ENCODE data around the gene HHIPL1.

The HHIPL1 gene

DNA sequence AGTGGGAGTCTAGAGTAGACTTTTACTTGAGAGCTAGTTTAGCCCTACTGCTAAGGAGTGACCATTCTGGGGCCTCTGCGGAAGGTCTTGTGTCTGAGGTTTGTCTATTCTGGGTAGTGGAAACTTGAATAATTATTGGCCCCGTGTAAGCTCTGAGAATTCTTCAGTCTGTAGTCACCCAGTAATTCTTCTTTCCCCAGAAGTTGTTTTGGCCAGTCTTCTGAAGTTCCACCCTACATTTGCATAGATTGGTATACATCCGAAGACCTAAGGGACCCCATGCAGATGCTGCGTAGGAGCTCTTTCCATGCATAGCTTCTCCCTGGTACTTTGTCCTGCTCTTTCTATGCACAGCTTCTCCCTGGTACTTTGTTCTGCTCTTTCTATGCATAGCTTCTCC, 52.0 kb downstream of the HHIPL1 start:
- DNase-seq (ENCODE audit: low read depth) = no peak
- no peak overlapping the region for H3K4me3 ChIP-seq (ENCODE audit: low read depth, low read length)
- TF ChIP-seq, protein P1, sequence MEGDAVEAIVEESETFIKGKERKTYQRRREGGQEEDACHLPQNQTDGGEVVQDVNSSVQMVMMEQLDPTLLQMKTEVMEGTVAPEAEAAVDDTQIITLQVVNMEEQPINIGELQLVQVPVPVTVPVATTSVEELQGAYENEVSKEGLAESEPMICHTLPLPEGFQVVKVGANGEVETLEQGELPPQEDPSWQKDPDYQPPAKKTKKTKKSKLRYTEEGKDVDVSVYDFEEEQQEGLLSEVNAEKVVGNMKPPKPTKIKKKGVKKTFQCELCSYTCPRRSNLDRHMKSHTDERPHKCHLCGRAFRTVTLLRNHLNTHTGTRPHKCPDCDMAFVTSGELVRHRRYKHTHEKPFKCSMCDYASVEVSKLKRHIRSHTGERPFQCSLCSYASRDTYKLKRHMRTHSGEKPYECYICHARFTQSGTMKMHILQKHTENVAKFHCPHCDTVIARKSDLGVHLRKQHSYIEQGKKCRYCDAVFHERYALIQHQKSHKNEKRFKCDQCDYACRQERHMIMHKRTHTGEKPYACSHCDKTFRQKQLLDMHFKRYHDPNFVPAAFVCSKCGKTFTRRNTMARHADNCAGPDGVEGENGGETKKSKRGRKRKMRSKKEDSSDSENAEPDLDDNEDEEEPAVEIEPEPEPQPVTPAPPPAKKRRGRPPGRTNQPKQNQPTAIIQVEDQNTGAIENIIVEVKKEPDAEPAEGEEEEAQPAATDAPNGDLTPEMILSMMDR (IDR thresholded peaks at IDR 0.05; ENCODE audit: insufficient read depth, low read depth, low read length, missing control alignments) = no peak

DNA sequence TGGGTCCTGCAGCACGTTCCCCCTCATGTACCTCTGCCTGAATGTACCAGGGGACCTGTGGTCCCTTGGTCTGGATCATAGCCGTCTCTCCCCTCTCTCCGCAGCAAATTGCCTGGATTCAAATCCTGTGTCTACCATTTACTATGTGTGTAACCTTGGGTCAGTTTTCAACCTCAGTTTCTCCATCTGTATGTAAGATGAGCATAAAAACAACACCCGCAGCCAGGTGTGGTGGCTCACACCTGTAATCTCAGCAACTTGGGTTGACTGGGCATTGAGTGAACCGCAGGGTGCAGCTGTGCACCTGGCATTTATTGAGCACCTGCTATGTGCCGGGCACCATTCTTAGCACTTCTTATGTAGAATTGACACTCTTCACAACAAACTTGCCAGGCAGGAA, 53.3 kb downstream of the HHIPL1 start:
- TF ChIP-seq, protein P1 (IDR thresholded peaks at IDR 0.05; ENCODE audit: insufficient read depth, low read depth, low read length, missing control alignments) = no peak
- no peak for DNase-seq (ENCODE audit: low read depth)
- H3K4me3 ChIP-seq (ENCODE audit: low read depth, low read length) = no peak overlapping the region

DNA sequence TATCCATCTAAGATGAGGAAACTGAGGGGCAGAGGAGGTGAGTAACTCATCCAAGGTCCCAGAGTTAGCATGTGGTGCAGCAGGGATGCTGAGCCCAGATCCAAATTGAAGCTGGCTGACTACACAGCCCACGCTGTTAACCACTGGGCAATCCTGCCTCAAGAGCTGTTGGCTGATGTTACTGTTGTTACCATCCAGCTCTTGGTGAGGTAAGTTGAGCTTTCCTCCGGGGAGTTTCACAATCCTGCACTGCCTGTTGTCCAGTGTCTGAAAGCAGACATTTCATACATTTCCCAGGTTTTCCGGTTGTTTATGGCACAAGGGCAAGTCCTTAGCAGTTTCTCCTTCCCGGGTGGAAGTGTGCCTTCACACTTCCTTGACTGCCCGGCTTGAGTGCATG, 53.7 kb downstream of the HHIPL1 start:
- TF ChIP-seq, protein P1 (IDR thresholded peaks at IDR 0.05; ENCODE audit: insufficient read depth, low read depth, low read length, missing control alignments) = no peak
- DNase-seq (ENCODE audit: low read depth) = no peak

DNA sequence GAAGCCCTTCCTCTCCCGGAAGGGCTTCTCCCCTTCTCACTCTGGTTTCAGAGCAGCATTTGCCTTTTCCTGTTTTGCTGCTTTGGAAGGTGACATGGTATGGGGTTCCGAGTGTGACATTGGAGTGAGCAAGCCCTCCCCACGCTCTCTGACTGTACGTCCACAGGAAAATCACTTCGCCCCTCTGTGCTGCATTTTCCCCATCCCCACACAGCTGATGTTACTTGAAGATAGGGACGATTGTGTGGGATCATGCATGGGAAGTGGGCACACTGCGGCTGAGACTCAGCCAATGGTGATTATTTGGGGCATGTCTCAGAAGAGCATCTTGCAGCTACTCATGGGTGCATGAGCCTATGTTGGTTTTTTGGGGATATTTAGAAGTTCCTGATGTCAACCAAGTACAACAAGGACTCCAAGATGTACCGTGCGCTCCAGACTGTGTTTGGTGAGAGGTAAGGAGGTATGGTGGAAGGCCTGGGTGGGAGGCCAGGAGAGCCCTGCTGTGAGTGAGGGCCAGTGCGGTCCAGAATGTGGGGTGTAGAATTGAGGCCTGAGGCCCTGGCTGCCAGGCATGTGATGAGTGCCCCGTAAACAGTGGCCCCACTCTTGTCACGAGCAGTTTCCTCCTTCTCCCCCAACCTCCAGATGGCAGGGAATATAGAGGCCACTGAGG, 54.3 kb downstream of the HHIPL1 start:
- DNase-seq (ENCODE audit: low read depth) = no peak
- H3K4me3 ChIP-seq (ENCODE audit: low read depth, low read length) = no peak overlapping the region
- TF ChIP-seq, protein P1 (IDR thresholded peaks at IDR 0.05; ENCODE audit: insufficient read depth, low read depth, low read length, missing control alignments) = no peak

More for the DNA sequence above, 53.7 kb downstream of the HHIPL1 start:
- H3K4me3 ChIP-seq (ENCODE audit: low read depth, low read length) = no peak overlapping the region

DNA sequence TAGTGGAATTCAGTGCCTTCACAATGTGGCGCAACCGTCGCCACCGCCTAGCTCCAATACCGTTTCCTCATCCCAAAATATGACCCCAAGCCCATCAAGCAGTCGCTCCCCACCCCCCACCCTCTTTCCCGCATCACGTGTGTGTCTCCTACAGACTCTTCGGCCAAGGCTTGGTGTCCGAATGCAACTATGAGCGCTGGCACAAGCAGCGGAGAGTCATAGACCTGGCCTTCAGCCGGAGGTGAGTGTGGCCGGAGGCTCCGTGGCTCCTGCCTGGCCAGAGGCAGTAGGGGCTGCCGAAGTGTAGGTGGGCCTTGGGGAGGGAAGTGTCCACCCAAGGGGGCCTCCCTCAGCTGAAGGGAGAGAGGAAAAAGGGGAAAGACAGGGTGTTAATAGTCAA, 54.9 kb downstream of the HHIPL1 start:
- TF ChIP-seq, protein P1 (IDR thresholded peaks at IDR 0.05; ENCODE audit: insufficient read depth, low read depth, low read length, missing control alignments) = no peak

DNA sequence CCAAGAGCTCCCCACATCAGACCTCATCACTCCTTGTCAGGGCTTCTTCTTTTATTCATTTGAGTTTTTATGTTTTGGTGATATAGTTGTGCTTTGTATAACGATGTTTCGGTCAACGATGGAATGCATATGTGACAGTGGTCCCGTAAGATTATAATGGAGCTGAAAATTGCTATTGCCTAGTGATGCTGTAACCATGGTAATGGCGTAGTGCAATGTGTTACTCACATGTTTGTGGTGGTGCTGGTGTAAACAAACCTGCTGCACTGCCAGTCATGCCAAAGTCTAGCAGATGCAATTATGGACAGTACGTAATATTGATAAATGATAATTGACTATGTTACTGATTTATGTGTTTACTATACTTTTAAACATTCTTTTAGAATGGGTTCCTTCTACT, 55.5 kb downstream of the HHIPL1 start:
- TF ChIP-seq, protein P1 (IDR thresholded peaks at IDR 0.05; ENCODE audit: insufficient read depth, low read depth, low read length, missing control alignments) = no peak
- no peak overlapping the region for H3K4me3 ChIP-seq (ENCODE audit: low read depth, low read length)
- no peak for DNase-seq (ENCODE audit: low read depth)

More for the DNA sequence above, 54.9 kb downstream of the HHIPL1 start:
- no peak for DNase-seq (ENCODE audit: low read depth)
- no peak overlapping the region for H3K4me3 ChIP-seq (ENCODE audit: low read depth, low read length)

DNA sequence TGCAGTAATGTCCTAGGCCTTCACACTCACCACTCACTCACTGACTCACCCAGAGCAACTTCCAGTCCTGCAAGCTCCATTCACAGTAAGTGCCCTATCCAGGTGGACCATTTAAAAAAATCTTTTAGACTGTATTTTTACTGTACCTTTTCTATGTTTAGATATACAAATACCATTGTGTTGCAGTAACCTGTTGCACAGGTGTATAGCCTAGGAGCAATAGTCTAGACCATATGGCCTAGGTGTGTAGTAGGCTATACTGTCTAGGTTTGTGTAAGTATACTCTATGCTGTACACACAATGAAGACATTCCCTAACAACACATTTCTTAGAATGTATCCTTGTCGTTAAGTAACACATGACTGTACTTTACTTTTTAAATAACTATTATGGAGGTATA, 56.3 kb downstream of the HHIPL1 start:
- H3K4me3 ChIP-seq (ENCODE audit: low read depth, low read length) = no peak overlapping the region
- DNase-seq (ENCODE audit: low read depth) = no peak
- TF ChIP-seq, protein P1 (IDR thresholded peaks at IDR 0.05; ENCODE audit: insufficient read depth, low read depth, low read length, missing control alignments) = no peak

Measured in GM12865 (cell line).